KMS-11 (cell line): ENCODE data around the gene ICE1.
A peak's percentile ranks its signal among the peaks of the same experiment; 100 is the strongest.

ENCODE experiments used
- H2AFZ ChIP-seq: fragments of 200-600 bp; sonication (generic); 2 replicates; pipeline ENCODE4 v1.6.1; 2016; ENCODE audit warnings: antibody characterized with exemption, mixed run types, low read depth
- H3K27ac ChIP-seq: fragments of 200-600 bp; sonication (generic); 2 replicates; pipeline ENCODE4 v1.6.1; 2016; ENCODE audit warnings: mild to moderate bottlenecking, mixed run types
- H3K27me3 ChIP-seq: fragments of 200-600 bp; sonication (generic); 2 replicates; pipeline ENCODE4 v1.6.1; 2017; ENCODE audit warnings: mild to moderate bottlenecking, low read depth, mixed run types, moderate library complexity; ENCODE audit not compliant: insufficient read depth
- H3K36me3 ChIP-seq: fragments of 200-600 bp; sonication (generic); 2 replicates; pipeline ENCODE4 v1.6.1; 2017; ENCODE audit warnings: mild to moderate bottlenecking, mixed run types; ENCODE audit not compliant: insufficient read depth
- H3K4me1 ChIP-seq: fragments of 200-600 bp; sonication (generic); 2 replicates; pipeline ENCODE4 v1.6.1; 2016; ENCODE audit warnings: mild to moderate bottlenecking, low read depth, mixed run types; ENCODE audit not compliant: poor library complexity, severe bottlenecking
- H3K4me2 ChIP-seq: fragments of 200-600 bp; sonication (generic); 2 replicates; pipeline ENCODE4 v1.7.0; 2016; ENCODE audit warnings: mild to moderate bottlenecking, mixed run types
- H3K4me3 ChIP-seq: fragments of 200-600 bp; sonication (generic); IDR thresholded peaks from 2 replicates; pipeline ENCODE4 v1.6.1; 2017; ENCODE audit warnings: low read depth, low read length, mixed read lengths; ENCODE audit not compliant: insufficient read depth
- H3K79me2 ChIP-seq: fragments of 200-600 bp; sonication (generic); 2 replicates; pipeline ENCODE4 v1.6.1; 2016; ENCODE audit warnings: low read depth, mixed run types; ENCODE audit not compliant: insufficient read depth
- H3K9ac ChIP-seq: fragments of 200-600 bp; sonication (generic); 2 replicates; pipeline ENCODE4 v1.6.1; 2016; ENCODE audit warnings: mild to moderate bottlenecking, mixed run types
- H4K20me1 ChIP-seq: fragments of 200-600 bp; sonication (generic); 2 replicates; pipeline ENCODE4 v1.6.1; 2016; ENCODE audit warnings: mild to moderate bottlenecking, mixed run types; ENCODE audit not compliant: insufficient read depth
- CTCF ChIP-seq: fragments of 200-600 bp; sonication (generic); conservative IDR thresholded peaks from 2 replicates; pipeline ENCODE4 v1.6.1; 2017; ENCODE audit warnings: low read depth, mild to moderate bottlenecking, antibody characterized with exemption, low read length, moderate library complexity, mixed read lengths

ICE1 gene

GRCh38 chr5:5494489-5495402 lies 72.3 kb downstream of the ICE1 start:
- no peak overlapping the region for H3K4me3 ChIP-seq
- no peaks in the 10 kb centered on the region for H3K79me2 ChIP-seq
- H3K27ac ChIP-seq: no peak overlapping the region
- no peaks in the 10 kb centered on the region for H4K20me1 ChIP-seq
- H2AFZ ChIP-seq: 0 out of 2 replicates have a peak overlapping the region, but pooled peaks have one; percentile 2
- H3K9ac ChIP-seq: no peak overlapping the region
- TF ChIP-seq CTCF: no peak
- peak overlapping the region; percentile 77 for H3K4me2 ChIP-seq
- H3K36me3 ChIP-seq: no peaks in the 10 kb centered on the region; the same call in 1 of the 2 replicates
- H3K27me3 ChIP-seq: no peaks in the 10 kb centered on the region
- H3K4me1 ChIP-seq: peaks cover 21% of the 10 kb centered on the region

- peaks cover 21% of the 10 kb centered on the region for H3K4me1 ChIP-seq
Observed at GRCh38 chr5:5497152-5497788, 74.8 kb downstream of the ICE1 start.

GRCh38 chr5:5499442-5499841 lies 77.0 kb downstream of the ICE1 start:
- Histone ChIP-seq H2AFZ (no peak overlapping the region), H3K9ac (no peak overlapping the region), H3K4me1 (peaks cover 9% of the 10 kb centered on the region), H3K4me2 (no peak overlapping the region), H4K20me1 (no peaks in the 10 kb centered on the region), H3K27ac (no peak overlapping the region), H3K4me3 (no peak overlapping the region), H3K79me2 (no peaks in the 10 kb centered on the region), H3K27me3 (no peaks in the 10 kb centered on the region), H3K36me3 (no peaks in the 10 kb centered on the region)
- TF ChIP-seq CTCF: no peak

More at GRCh38 chr5:5497152-5497788, 74.8 kb downstream of the ICE1 start:
- Histone ChIP-seq H3K27ac (no peak overlapping the region), H2AFZ (no peak overlapping the region), H4K20me1 (no peaks in the 10 kb centered on the region), H3K79me2 (no peaks in the 10 kb centered on the region), H3K9ac (no peak overlapping the region), H3K27me3 (no peaks in the 10 kb centered on the region), H3K36me3 (no peaks in the 10 kb centered on the region), H3K4me2 (no peak overlapping the region), H3K4me3 (no peak overlapping the region)
- TF ChIP-seq CTCF: peak; percentile 76

GRCh38 chr5:5504325-5504724 lies 81.8 kb downstream of the ICE1 start:
- no peaks in the 10 kb centered on the region for H4K20me1 ChIP-seq
- H3K79me2 ChIP-seq: no peaks in the 10 kb centered on the region
- no peaks in the 10 kb centered on the region for H3K36me3 ChIP-seq
- H3K4me3 ChIP-seq: no peak overlapping the region
- H3K4me1 ChIP-seq: no peaks in the 10 kb centered on the region
- H3K27me3 ChIP-seq: no peaks in the 10 kb centered on the region
- no peak overlapping the region for H3K27ac ChIP-seq
- H3K9ac ChIP-seq: no peak overlapping the region
- no peak overlapping the region for H2AFZ ChIP-seq
- no peak for TF ChIP-seq CTCF
- H3K4me2 ChIP-seq: no peak overlapping the region
